ENCODE results near the gene EPHB2. TPM values are rescaled to one million over a fixed set of nuclear protein-coding genes. Genes with fewer than 3 reads are reported as not detected.

EPHB2 gene
- total and polyA plus RNA-seq, 2 of the 8 experiments (the other 6 are each of a cell fraction or from before 2014, with no cell fraction given) = 15.8 to 17.2 TPM

GRCh38 chr1:22687191-22687590, 23.4 kb upstream of the EPHB2 start:
- ChIA-PET CTCF (ENCODE audit: partially characterized antibody) (interaction anchor here (0.8 to 1.8 kb wide), 7 partner anchors 9 to 45 kb away, joined by 3 to 10 read pairs (median 3); no protein-coding TSS in a partner anchor), POLR2A (ENCODE audit: partially characterized antibody) (no interaction called here)
- no peak for DNase-seq (ENCODE audit: low read depth in 1 of 2, low spot score in 2 of 2)
- no peak overlapping the region for H2AK5ac ChIP-seq (ENCODE audit: low read depth, low read length)
- H3K79me2 ChIP-seq (ENCODE audit: control insufficient read depth in 1 of 2, insufficient read depth in 2 of 2, low read length in 2 of 2) = no peaks in the 10 kb centered on the region
- H4K91ac ChIP-seq (replicated peaks; ENCODE audit: insufficient read length, low read length) = no peak overlapping the region
- no peak overlapping the region for H3K27ac ChIP-seq (ENCODE audit: low read depth, low read length)
- no peak overlapping the region for H2BK120ac ChIP-seq (replicated peaks; ENCODE audit: low read depth, low read length)
- H3K56ac ChIP-seq (replicated peaks; ENCODE audit: insufficient read length, low read depth, low read length) = no peak overlapping the region
- no peaks in the 10 kb centered on the region for H4K20me1 ChIP-seq (replicated peaks in 1 of 2; ENCODE audit: control insufficient read depth in 1 of 2, insufficient read depth in 2 of 2, low read length in 2 of 2)
- H3K23ac ChIP-seq (ENCODE audit: insufficient read length) = no peak overlapping the region
- H2BK12ac ChIP-seq (ENCODE audit: low read depth, low read length) = no peak overlapping the region
- no peak overlapping the region for H4K5ac ChIP-seq (ENCODE audit: insufficient read length, low read depth, low read length)
- H3K4me2 ChIP-seq (ENCODE audit: insufficient read depth in 1 of 2, low read depth in 2 of 2, low read length in 2 of 2) = no peak overlapping the region
- H3K14ac ChIP-seq (ENCODE audit: insufficient read length) = no peak overlapping the region
- no peak overlapping the region for H2BK5ac ChIP-seq (ENCODE audit: low read depth, low read length)
- no peaks in the 10 kb centered on the region; a peak in 1 of 8 replicates for H3K36me3 ChIP-seq (ENCODE audit: control insufficient read depth in 2 of 4, insufficient read depth in 4 of 4, low read length in 3 of 4)
- H3K27me3 ChIP-seq (replicated peaks in 1 of 4; ENCODE audit: control insufficient read depth in 3 of 4, extremely low read depth in 1 of 4, insufficient read depth in 3 of 4, low read length in 3 of 4) = no peaks in the 10 kb centered on the region
- H3K4me3 ChIP-seq (ENCODE audit: extremely low read depth in 1 of 4, insufficient read depth in 2 of 4, low read depth in 3 of 4, low read length in 4 of 4) = no peak overlapping the region
- no peak overlapping the region for H2BK15ac ChIP-seq (ENCODE audit: low read length)
- H3K18ac ChIP-seq (ENCODE audit: extremely low read depth, low read length) = no peak overlapping the region
- H3K4ac ChIP-seq (replicated peaks; ENCODE audit: insufficient read length, low read depth, low read length) = no peak overlapping the region
- H2AFZ ChIP-seq (ENCODE audit: low read length) = no peak overlapping the region
- H2BK20ac ChIP-seq (ENCODE audit: low read length) = no peak overlapping the region
- H3K79me1 ChIP-seq (ENCODE audit: low read depth, low read length) = no peaks in the 10 kb centered on the region
- no peaks in the 10 kb centered on the region for H3K23me2 ChIP-seq (ENCODE audit: low read depth, low read length)
- no peaks in the 10 kb centered on the region for H3K9me3 ChIP-seq (ENCODE audit: insufficient read depth in 2 of 2, low read depth in 1 of 2, low read length in 1 of 2)
- H3K4me1 ChIP-seq (replicated peaks in 1 of 4; ENCODE audit: control insufficient read depth in 3 of 4, insufficient read depth in 4 of 4, low read length in 3 of 4) = peaks cover 0 to 2% (median under 1%) of the 10 kb centered on the region in 4 experiments; a peak in 2 of 7 replicates
- FAIRE-seq = no peak
- H4K8ac ChIP-seq (ENCODE audit: extremely low read depth, insufficient read depth, low read length) = no peak overlapping the region
- 87% methylated on average over 2 of the region's 2 CpGs; no CpG with 5 or more reads in 1 of the 2 experiments for WGBS, 2 experiments (ENCODE audit: extremely low coverage in 1 of 2, insufficient coverage in 1 of 2, insufficient read length in 1 of 2, insufficient replicate concordance in 2 of 2, low coverage in 1 of 2, low lambda C conversion rate in 2 of 2, missing lambda C conversion rate in 1 of 2)
- H3K9ac ChIP-seq (replicated peaks in 1 of 4; ENCODE audit: extremely low read depth in 1 of 4, low read depth in 3 of 4, low read length in 3 of 4) = no peak overlapping the region
- no peak for TF ChIP-seq POLR2AphosphoS5 (IDR thresholded peaks at IDR 0.05; ENCODE audit: low read depth, low read length)
- TF ChIP-seq SIX5 (IDR thresholded peaks at IDR 0.05; ENCODE audit: low read depth, low read length) = no peak
- no peak for TF ChIP-seq CEBPB (IDR thresholded peaks at IDR 0.05; ENCODE audit: low read depth, low read length)
- TF ChIP-seq GABPA (IDR thresholded peaks at IDR 0.05; ENCODE audit: borderline replicate concordance, insufficient read depth, low read length) = no peak
- TF ChIP-seq TBP (IDR thresholded peaks at IDR 0.05; ENCODE audit: low read depth, low read length) = no peak
- no peak for TF ChIP-seq TEAD4 (IDR thresholded peaks at IDR 0.05; ENCODE audit: low read depth, low read length)
- TF ChIP-seq, protein P1, sequence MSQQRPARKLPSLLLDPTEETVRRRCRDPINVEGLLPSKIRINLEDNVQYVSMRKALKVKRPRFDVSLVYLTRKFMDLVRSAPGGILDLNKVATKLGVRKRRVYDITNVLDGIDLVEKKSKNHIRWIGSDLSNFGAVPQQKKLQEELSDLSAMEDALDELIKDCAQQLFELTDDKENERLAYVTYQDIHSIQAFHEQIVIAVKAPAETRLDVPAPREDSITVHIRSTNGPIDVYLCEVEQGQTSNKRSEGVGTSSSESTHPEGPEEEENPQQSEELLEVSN (IDR thresholded peaks at IDR 0.05) = no peak
- no peak for TF ChIP-seq CBX8 (IDR thresholded peaks at IDR 0.05; ENCODE audit: borderline replicate concordance, low read depth, low read length)
- no peak for TF ChIP-seq CBX5 (IDR thresholded peaks at IDR 0.05; ENCODE audit: low read depth, low read length)
- TF ChIP-seq SIRT6 (IDR thresholded peaks at IDR 0.05; ENCODE audit: low read length) = no peak
- TF ChIP-seq RAD21 (IDR thresholded peaks at IDR 0.05 in 1 of 2, conservative IDR thresholded peaks at IDR 0.05 in 1 of 2; ENCODE audit: low read depth in 2 of 2, low read length in 2 of 2) = no peak
- TF ChIP-seq BACH1 (IDR thresholded peaks at IDR 0.05; ENCODE audit: low read length) = no peak
- no peak for TF ChIP-seq KDM5A (IDR thresholded peaks at IDR 0.05; ENCODE audit: low read length)
- no peak for TF ChIP-seq ATF3 (IDR thresholded peaks at IDR 0.05; ENCODE audit: insufficient read depth, low read depth, low read length)
